ENCODE measurements around the gene PAPPA.

DNA sequence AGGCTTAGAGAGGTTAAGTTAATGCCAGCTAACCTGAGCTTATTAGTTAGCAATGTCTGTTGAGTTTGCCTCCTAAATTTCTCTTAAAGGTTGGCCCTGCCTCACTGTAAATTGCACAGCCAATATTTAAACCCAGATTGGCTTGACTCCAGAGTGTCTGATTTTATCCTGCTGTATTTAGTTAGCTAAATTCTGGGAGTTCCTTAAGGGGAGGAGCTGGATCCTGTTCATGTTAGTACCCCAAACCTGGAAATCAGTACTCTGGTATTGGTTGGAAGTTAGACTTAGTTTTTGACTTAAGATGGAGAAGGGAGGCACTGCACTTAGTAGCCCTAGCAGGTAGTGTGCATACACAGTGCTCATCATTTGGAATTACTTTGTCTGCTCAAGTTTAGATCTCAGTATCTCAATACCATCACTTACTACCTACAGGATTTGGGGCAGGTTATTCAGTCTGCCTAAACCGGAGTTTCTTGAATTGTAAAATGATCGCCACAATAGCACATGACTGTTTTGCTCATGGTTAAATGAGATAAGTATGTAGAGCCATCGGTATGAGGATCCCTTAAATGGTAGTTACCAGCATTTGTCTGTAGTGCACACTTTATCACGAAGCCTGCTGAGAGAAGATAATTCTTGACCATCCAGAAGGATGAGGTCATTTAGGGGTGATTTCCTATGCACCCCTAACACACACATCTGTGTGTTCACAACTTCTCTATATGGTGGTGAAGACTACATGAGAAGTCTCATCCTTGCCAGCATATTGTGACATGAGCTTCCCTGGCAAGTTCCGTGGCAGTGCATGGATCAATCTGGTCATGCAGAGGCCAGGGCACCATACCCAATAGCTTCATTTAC, 268.8 kb downstream of the PAPPA start:
- TF ChIP-seq, protein P1, sequence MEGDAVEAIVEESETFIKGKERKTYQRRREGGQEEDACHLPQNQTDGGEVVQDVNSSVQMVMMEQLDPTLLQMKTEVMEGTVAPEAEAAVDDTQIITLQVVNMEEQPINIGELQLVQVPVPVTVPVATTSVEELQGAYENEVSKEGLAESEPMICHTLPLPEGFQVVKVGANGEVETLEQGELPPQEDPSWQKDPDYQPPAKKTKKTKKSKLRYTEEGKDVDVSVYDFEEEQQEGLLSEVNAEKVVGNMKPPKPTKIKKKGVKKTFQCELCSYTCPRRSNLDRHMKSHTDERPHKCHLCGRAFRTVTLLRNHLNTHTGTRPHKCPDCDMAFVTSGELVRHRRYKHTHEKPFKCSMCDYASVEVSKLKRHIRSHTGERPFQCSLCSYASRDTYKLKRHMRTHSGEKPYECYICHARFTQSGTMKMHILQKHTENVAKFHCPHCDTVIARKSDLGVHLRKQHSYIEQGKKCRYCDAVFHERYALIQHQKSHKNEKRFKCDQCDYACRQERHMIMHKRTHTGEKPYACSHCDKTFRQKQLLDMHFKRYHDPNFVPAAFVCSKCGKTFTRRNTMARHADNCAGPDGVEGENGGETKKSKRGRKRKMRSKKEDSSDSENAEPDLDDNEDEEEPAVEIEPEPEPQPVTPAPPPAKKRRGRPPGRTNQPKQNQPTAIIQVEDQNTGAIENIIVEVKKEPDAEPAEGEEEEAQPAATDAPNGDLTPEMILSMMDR (IDR thresholded peaks at IDR 0.05; ENCODE audit: control extremely low read depth in 1 of 3, insufficient read depth in 1 of 3, low read depth in 1 of 3, low read length in 3 of 3), result no peak
- TF ChIP-seq RAD21 (IDR thresholded peaks at IDR 0.05 in 1 of 2, conservative IDR thresholded peaks at IDR 0.05 in 1 of 2; ENCODE audit: low read depth in 2 of 2, low read length in 2 of 2) (no peak), EZH2 (IDR thresholded peaks at IDR 0.05; ENCODE audit: low read depth, low read length, severe bottlenecking) (no peak), CREB1 (IDR thresholded peaks at IDR 0.05) (no peak), EGR1 (IDR thresholded peaks at IDR 0.05; ENCODE audit: borderline replicate concordance, low read depth, low read length) (no peak)
- TF ChIP-seq, protein P2, sequence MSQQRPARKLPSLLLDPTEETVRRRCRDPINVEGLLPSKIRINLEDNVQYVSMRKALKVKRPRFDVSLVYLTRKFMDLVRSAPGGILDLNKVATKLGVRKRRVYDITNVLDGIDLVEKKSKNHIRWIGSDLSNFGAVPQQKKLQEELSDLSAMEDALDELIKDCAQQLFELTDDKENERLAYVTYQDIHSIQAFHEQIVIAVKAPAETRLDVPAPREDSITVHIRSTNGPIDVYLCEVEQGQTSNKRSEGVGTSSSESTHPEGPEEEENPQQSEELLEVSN (IDR thresholded peaks at IDR 0.05), result no peak

Measured in H1 (cell line).